ENCODE measurements around the gene NBAS.

GRCh38 chr2:15378148-15378908 lies 182.8 kb downstream of the NBAS start:
- no peak for TF ChIP-seq CTCF (conservative IDR thresholded peaks at IDR 0.05; ENCODE audit: low read depth, low read length)
- no peak for TF ChIP-seq RFX5 (IDR thresholded peaks at IDR 0.05; ENCODE audit: low read depth, low read length)

Data from IMR-90 (cell line).